Osteoblast (primary cell): ENCODE data around the gene MID2. TPM values are rescaled to one million over a fixed set of nuclear protein-coding genes. Genes with fewer than 3 reads are reported as not detected.

Source experiments
- DNase-seq: peaks from one replicate; pipeline ENCODE4 v3.0.0; 2011; ENCODE audit warnings: low spot score, mixed read lengths; ENCODE audit not compliant: insufficient read length; ENCODE audit errors: missing footprints
- H2AFZ ChIP-seq: 2 replicates; pipeline ENCODE4 v1.6.0; 2011; ENCODE audit warnings: mild to moderate bottlenecking, low read length
- H3K27ac ChIP-seq: 2 replicates; pipeline ENCODE4 v1.5.1; 2011; ENCODE audit warnings: mild to moderate bottlenecking, low read depth, low read length, moderate library complexity
- H3K27me3 ChIP-seq: 2 replicates; pipeline ENCODE4 v1.6.0; 2012; ENCODE audit warnings: mild to moderate bottlenecking, control low read depth, inconsistent platforms, low read length, moderate library complexity; ENCODE audit not compliant: insufficient read depth
- H3K36me3 ChIP-seq: 2 replicates; pipeline ENCODE4 v1.5.1; 2011; ENCODE audit warnings: mild to moderate bottlenecking, low read length, control low read depth, moderate library complexity; ENCODE audit not compliant: insufficient read depth
- H3K4me1 ChIP-seq: 2 replicates; pipeline ENCODE4 v1.5.1; 2011; ENCODE audit warnings: mild to moderate bottlenecking, low read length, control low read depth, moderate library complexity; ENCODE audit not compliant: insufficient read depth
- H3K4me2 ChIP-seq: 2 replicates; pipeline ENCODE4 v1.6.0; 2011; ENCODE audit warnings: mild to moderate bottlenecking, low read length; ENCODE audit not compliant: insufficient read depth
- H3K4me3 ChIP-seq: fragments of 200-600 bp; sonication (generic); 3 replicates; pipeline ENCODE4 v1.5.1; 2012; ENCODE audit warnings: mild to moderate bottlenecking, low read length, inconsistent platforms; ENCODE audit not compliant: insufficient read depth
- H3K79me2 ChIP-seq: 2 replicates; pipeline ENCODE4 v1.6.0; 2012; ENCODE audit warnings: mild to moderate bottlenecking, low read length, control low read depth, inconsistent platforms; ENCODE audit not compliant: insufficient read depth
- H3K9me3 ChIP-seq: 2 replicates; pipeline ENCODE4 v1.5.1; 2011; ENCODE audit warnings: low read depth, low read length, control low read depth
- H4K20me1 ChIP-seq: 2 replicates; pipeline ENCODE4 v1.6.0; 2012; ENCODE audit warnings: mild to moderate bottlenecking, low read length, control low read depth; ENCODE audit not compliant: insufficient read depth
- total RNA-seq: library from RNA; depleted of rRNA; stranded (reverse); fragments of >200 nt; gene quantifications from 2 replicates; pipeline ENCODE4 v1.2.3, GENCODE V29; 2012
- TF ChIP-seq, protein P1 (sequence below): IDR thresholded peaks from 2 replicates; pipeline ENCODE4 v1.5.1; 2011; ENCODE audit warnings: mild to moderate bottlenecking, low read depth, low read length, moderate library complexity; ENCODE audit errors: extremely low read depth

MID2 gene
- total RNA-seq, 1 donor, result 19.9 TPM

DNA sequence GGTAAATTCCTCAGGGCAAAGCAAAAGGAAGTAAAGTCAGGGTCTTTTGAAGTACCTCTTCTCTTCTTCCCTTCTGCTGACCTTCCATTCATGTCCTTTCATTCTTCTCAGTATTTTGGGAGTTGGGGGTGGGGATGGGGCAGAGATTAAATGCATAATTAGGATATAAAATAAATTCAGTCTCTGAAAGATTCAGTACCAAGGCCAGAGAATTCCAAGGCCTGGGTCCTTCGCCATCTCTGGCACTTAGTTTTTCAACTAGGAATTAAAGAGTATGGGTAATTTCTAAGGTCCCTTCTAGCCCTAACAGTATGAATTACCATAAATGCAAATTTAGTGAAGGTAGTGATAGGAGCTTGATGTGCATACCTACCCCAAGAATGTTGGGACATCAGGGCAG is 108.6 kb downstream of the MID2 start:
- H3K9me3 ChIP-seq, result no peaks in the 10 kb centered on the region
- H3K36me3 ChIP-seq, result no peaks in the 10 kb centered on the region
- H3K4me1 ChIP-seq, result no peaks in the 10 kb centered on the region
- H3K79me2 ChIP-seq, result no peaks in the 10 kb centered on the region
- no peak overlapping the region for H2AFZ ChIP-seq
- no peak for DNase-seq
- no peak overlapping the region for H3K4me2 ChIP-seq
- H4K20me1 ChIP-seq, result peaks cover 4% of the 10 kb centered on the region
- no peak overlapping the region for H3K27ac ChIP-seq
- H3K4me3 ChIP-seq, result no peak overlapping the region
- TF ChIP-seq, protein P1, sequence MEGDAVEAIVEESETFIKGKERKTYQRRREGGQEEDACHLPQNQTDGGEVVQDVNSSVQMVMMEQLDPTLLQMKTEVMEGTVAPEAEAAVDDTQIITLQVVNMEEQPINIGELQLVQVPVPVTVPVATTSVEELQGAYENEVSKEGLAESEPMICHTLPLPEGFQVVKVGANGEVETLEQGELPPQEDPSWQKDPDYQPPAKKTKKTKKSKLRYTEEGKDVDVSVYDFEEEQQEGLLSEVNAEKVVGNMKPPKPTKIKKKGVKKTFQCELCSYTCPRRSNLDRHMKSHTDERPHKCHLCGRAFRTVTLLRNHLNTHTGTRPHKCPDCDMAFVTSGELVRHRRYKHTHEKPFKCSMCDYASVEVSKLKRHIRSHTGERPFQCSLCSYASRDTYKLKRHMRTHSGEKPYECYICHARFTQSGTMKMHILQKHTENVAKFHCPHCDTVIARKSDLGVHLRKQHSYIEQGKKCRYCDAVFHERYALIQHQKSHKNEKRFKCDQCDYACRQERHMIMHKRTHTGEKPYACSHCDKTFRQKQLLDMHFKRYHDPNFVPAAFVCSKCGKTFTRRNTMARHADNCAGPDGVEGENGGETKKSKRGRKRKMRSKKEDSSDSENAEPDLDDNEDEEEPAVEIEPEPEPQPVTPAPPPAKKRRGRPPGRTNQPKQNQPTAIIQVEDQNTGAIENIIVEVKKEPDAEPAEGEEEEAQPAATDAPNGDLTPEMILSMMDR, result no peak
- peaks cover 4% of the 10 kb centered on the region for H3K27me3 ChIP-seq

DNA sequence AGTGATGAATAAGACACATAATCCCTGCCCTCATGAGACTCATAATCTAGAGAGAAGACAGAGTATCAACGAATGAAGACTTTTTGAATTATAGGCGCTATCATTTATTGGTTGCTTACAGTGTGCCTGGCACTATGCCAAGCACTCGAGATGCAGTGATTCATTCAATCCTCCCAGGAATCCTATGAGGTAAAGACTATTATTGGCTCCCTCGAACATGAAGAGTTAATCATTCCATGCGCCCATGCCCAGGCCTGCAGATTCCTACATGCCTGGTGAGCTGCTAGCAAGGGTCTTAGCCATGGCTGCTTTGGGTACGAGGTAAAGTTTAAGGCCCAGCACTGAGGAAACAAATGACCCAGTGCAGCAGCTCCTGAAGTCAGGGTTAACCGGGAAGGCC is 109.5 kb downstream of the MID2 start:
- Histone ChIP-seq H4K20me1 (peaks cover 4% of the 10 kb centered on the region), H3K36me3 (no peaks in the 10 kb centered on the region), H3K27me3 (peaks cover 4% of the 10 kb centered on the region), H2AFZ (no peak overlapping the region), H3K9me3 (no peaks in the 10 kb centered on the region), H3K79me2 (no peaks in the 10 kb centered on the region), H3K27ac (no peak overlapping the region), H3K4me3 (no peak overlapping the region), H3K4me2 (peak overlapping the region; percentile 51), H3K4me1 (no peaks in the 10 kb centered on the region)
- TF ChIP-seq, protein P1, result no peak
- peak; percentile 76 for DNase-seq

DNA sequence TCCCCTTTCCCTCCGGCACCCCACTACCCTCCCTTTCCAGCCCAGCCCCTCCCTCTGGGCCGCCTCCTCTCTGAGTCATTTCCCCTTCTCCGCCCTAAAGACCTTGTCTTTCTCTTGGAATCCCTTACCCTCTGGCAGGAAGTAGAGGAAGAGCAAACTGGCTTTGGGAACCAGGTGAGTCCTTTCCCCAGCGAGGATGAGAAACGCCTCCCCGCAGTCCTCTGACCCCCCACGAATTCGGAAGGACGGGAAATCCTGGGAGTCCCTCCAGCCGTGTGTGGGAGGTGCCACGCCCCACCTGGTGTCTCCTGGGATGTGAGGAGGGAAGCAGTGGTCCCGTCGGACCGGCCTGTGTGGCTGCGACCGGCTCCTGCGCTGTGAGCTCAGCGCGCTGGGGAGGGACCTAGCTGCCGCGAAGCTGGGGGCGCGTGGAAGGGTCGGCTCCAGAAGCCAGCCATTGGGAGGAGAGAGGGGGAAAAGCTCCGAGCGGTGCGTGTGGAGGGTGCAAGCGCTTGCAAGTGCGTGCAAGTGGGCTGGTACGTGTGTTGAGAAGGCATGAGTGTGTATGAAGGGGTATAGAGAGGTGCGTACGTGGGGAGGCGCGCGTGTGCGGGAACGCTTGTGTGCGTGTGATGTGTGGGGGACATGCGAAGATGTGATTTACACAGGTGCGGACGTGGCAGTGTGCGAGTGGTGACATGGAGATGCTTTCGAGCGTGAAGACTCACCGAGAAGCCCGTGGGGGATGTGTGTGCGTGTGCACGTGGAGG is 110.2 kb downstream of the MID2 start:
- no peaks in the 10 kb centered on the region for H3K9me3 ChIP-seq

DNA sequence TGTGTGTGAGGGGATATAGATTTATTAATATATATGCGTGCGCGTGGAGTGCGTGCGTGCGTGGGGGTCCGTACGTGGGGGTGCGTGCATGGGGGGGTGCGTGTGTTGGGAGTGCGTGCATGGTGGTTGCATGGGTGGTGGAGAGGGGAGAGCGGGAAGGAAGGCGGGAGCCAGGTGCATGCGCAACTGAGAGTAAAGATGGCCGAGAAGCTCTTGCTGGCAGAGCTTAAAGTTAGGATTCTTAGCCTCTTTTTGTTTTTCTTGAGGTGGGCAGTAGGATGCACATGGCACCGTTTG is 110.7 kb downstream of the MID2 start:
- Histone ChIP-seq H3K79me2 (no peaks in the 10 kb centered on the region), H3K4me1 (no peaks in the 10 kb centered on the region), H2AFZ (no peak overlapping the region), H3K9me3 (no peaks in the 10 kb centered on the region), H3K4me2 (no peak overlapping the region), H3K4me3 (no peak overlapping the region), H4K20me1 (peaks cover 4% of the 10 kb centered on the region), H3K36me3 (no peaks in the 10 kb centered on the region), H3K27me3 (peaks cover 4% of the 10 kb centered on the region), H3K27ac (no peak overlapping the region)
- DNase-seq, result peak; percentile 25
- TF ChIP-seq, protein P1, result no peak

More for the DNA sequence above, 110.2 kb downstream of the MID2 start:
- peaks cover 4% of the 10 kb centered on the region for H4K20me1 ChIP-seq
- TF ChIP-seq, protein P1, result no peak
- peak; percentile 43 for DNase-seq
- peak overlapping the region; percentile 47 for H3K4me3 ChIP-seq
- H3K27ac ChIP-seq, result no peak overlapping the region
- H2AFZ ChIP-seq, result no peak overlapping the region
- peak overlapping the region; percentile 51 for H3K4me2 ChIP-seq
- H3K36me3 ChIP-seq, result no peaks in the 10 kb centered on the region
- no peaks in the 10 kb centered on the region for H3K79me2 ChIP-seq
- H3K4me1 ChIP-seq, result no peaks in the 10 kb centered on the region
- H3K27me3 ChIP-seq, result peaks cover 4% of the 10 kb centered on the region
